Lung (tissue), 12 donors: ENCODE data around the gene KIF3B. TPM values are rescaled to one million over a fixed set of nuclear protein-coding genes. Genes with fewer than 3 reads are reported as not detected.

Experiments used
- ATAC-seq: fragments of 200-7000 bp; cut with Tn5 transposase; one replicate; pipeline ENCODE4 v1.9.1; 2020; ENCODE audit warnings: moderate number of reproducible peaks; ENCODE audit not compliant: insufficient read depth, low FRiP score
- DNase-seq, 3 donors: peaks; one replicate each; pipeline ENCODE4 v3.0.0-alpha.2; 2013 to 2017
- H3K27ac ChIP-seq, 2 donors: one replicate each; pipeline ENCODE4 v1.5.1; 2013; ENCODE audit warnings: mild to moderate bottlenecking in 2 of 2, moderate library complexity in 2 of 2, control low read depth in 1 of 2, inconsistent platforms in 1 of 2, low read depth in 1 of 2, low read length in 1 of 2
- H3K27me3 ChIP-seq, 3 donors: one replicate each; pipeline ENCODE4 v1.5.1; 2013; ENCODE audit warnings: low read length in 2 of 3; ENCODE audit not compliant: control insufficient read depth in 3 of 3, insufficient read depth in 3 of 3
- H3K36me3 ChIP-seq, 4 donors: one replicate each; pipeline ENCODE4 v1.5.1; 2013; ENCODE audit warnings: low read length in 4 of 4, mild to moderate bottlenecking in 1 of 4, moderate library complexity in 1 of 4; ENCODE audit not compliant: control insufficient read depth in 4 of 4, insufficient read depth in 4 of 4
- H3K4me1 ChIP-seq, 5 donors: one replicate each; pipeline ENCODE4 v1.5.1; 2013; ENCODE audit warnings: low read length in 5 of 5, mild to moderate bottlenecking in 2 of 5, moderate library complexity in 1 of 5; ENCODE audit not compliant: control insufficient read depth in 5 of 5, insufficient read depth in 5 of 5
- H3K4me3 ChIP-seq: one replicate; pipeline ENCODE4 v1.5.1; 2013; ENCODE audit warnings: mild to moderate bottlenecking, control low read depth, moderate library complexity
- H3K9ac ChIP-seq, 2 donors: one replicate each; pipeline ENCODE4 v1.5.1; 2013; ENCODE audit warnings: low read length in 2 of 2, control low read depth in 1 of 2; ENCODE audit not compliant: insufficient read depth in 1 of 2
- H3K9me3 ChIP-seq, 4 donors: one replicate each; pipeline ENCODE4 v1.5.1; 2013; ENCODE audit warnings: low read length in 3 of 4, mild to moderate bottlenecking in 1 of 4, moderate library complexity in 1 of 4; ENCODE audit not compliant: control insufficient read depth in 4 of 4, insufficient read depth in 3 of 4
- CTCF ChIP-seq: IDR thresholded peaks from 2 replicates; pipeline ENCODE4 v1.5.1; 2012; ENCODE audit warnings: mild to moderate bottlenecking; ENCODE audit errors: control extremely low read depth, extremely low read depth
- WGBS, 2 donors: extraction: QIAGEN DNeasy Blood & Tissue Kit; methylation state at CpG; one replicate each; pipeline ENCODE4 v1.1.7; 2013; 5-methylcytosine and 5-hydroxymethylcytosine counted together
- polyA plus RNA-seq, 2 donors: library from polyadenylated mRNA; stranded (reverse); fragments of 200-250 nt; gene quantifications; one replicate each; pipeline ENCODE4 v1.2.1, GENCODE V29; 2013
- total RNA-seq, 2 donors: library from RNA; depleted of rRNA in 1 of 2; stranded (reverse); fragments of >200 nt in 1 of 2; gene quantifications; one replicate each; pipeline ENCODE4 v1.2.1, GENCODE V29; 2014 to 2021
- donor health status: control.
- donor health status: control.
- donor health status: Bipolar disorder and iron deficiency.
- donor health status: healthy.
- donor health status: DM: yes; HTN: yes; CAD: no.

KIF3B gene
- total and polyA plus RNA-seq, 4 donors = 8.5 to 35.3 (median 23.2) TPM

GRCh38 chr20:32289661-32290431, 12.4 kb downstream of the KIF3B start:
- Histone ChIP-seq H3K9me3 (no peaks in the 10 kb centered on the region), H3K4me1 (peaks cover 3 to 13% (median 5%) of the 10 kb centered on the region in 5 donors), H3K27me3 (no peaks in the 10 kb centered on the region), H3K4me3 (no peak overlapping the region), H3K27ac (no peak overlapping the region), H3K9ac (no peak overlapping the region), H3K36me3 (peaks cover 0 to 8% (median 0%) of the 10 kb centered on the region in 4 donors)
- no peak for ATAC-seq
- TF ChIP-seq CTCF = no peak
- no peak for DNase-seq
- 92 to 93% methylated on average over 15 of the region's 15 CpGs for WGBS, 2 donors

GRCh38 chr20:32291166-32291565, 13.7 kb downstream of the KIF3B start:
- H3K9ac ChIP-seq = no peak overlapping the region
- peaks cover 0 to 3% (median under 1%) of the 10 kb centered on the region in 5 donors for H3K4me1 ChIP-seq
- no peak for ATAC-seq
- no peak overlapping the region for H3K4me3 ChIP-seq
- H3K36me3 ChIP-seq = peaks cover 0 to 8% (median 0%) of the 10 kb centered on the region in 4 donors
- no peaks in the 10 kb centered on the region for H3K9me3 ChIP-seq
- DNase-seq = no peak
- TF ChIP-seq CTCF = no peak
- H3K27ac ChIP-seq = no peak overlapping the region
- WGBS, 2 donors = 98 to 100% methylated on average over 1 of the region's 1 CpG
- no peaks in the 10 kb centered on the region for H3K27me3 ChIP-seq

GRCh38 chr20:32292548-32292947, 15.1 kb downstream of the KIF3B start:
- Histone ChIP-seq H3K4me3 (no peak overlapping the region), H3K27me3 (no peaks in the 10 kb centered on the region), H3K9ac (no peak overlapping the region), H3K27ac (no peak overlapping the region), H3K9me3 (no peaks in the 10 kb centered on the region), H3K4me1 (peaks cover 3 to 15% (median 4%) of the 10 kb centered on the region in 5 donors), H3K36me3 (peaks cover 0 to 5% (median 0%) of the 10 kb centered on the region in 4 donors)
- DNase-seq (no peak), ATAC-seq (no peak)
- WGBS, 2 donors = 97 to 99% methylated on average over 8 of the region's 8 CpGs
- TF ChIP-seq CTCF = no peak
